HepG2 (cell line): ENCODE results near the gene SERAC1. TPM values are rescaled to one million over a fixed set of nuclear protein-coding genes. Genes with fewer than 3 reads are reported as not detected.
"Not testable (repeated sequence)": the region's sequence is repeated elsewhere in the genome, so short reads cannot be mapped to it uniquely, and the experiment has no call there.

Source experiments
- ATF7-NPFF ChIP-seq: sonication (generic); formaldehyde crosslinking; IDR thresholded peaks from 2 replicates; pipeline ENCODE4 v1.8.1; 2023; ENCODE audit warnings: mild to moderate bottlenecking, low read depth, missing genetic modification reagents, moderate library complexity
- CCDC6 ChIP-seq: sonication (generic); formaldehyde crosslinking; IDR thresholded peaks from 2 replicates; pipeline ENCODE4 v1.8.1; 2022; ENCODE audit warnings: mild to moderate bottlenecking, missing genetic modification reagents, moderate library complexity
- FOSL2 ChIP-seq: sonication (generic); formaldehyde crosslinking; IDR thresholded peaks from 2 replicates; pipeline ENCODE4 v1.4.0; 2020; ENCODE audit warnings: missing genetic modification reagents
- HMG20B ChIP-seq: conservative IDR thresholded peaks from 2 replicates; pipeline ENCODE4 v1.6.1; 2016; ENCODE audit warnings: missing genetic modification reagents, missing compliant biosample characterization
- KAT7 ChIP-seq: IDR thresholded peaks from 2 replicates; pipeline ENCODE4 v1.6.1; 2018; ENCODE audit warnings: borderline replicate concordance, missing compliant biosample characterization
- KAT8 ChIP-seq: IDR thresholded peaks from 2 replicates; pipeline ENCODE4 v1.6.1; 2016; ENCODE audit warnings: missing genetic modification reagents, missing compliant biosample characterization
- NFKBIZ ChIP-seq: IDR thresholded peaks from 2 replicates; pipeline ENCODE4 v1.6.1; 2018; ENCODE audit warnings: missing genetic modification reagents, missing compliant biosample characterization
- POLR2G ChIP-seq: fragments of 200-400 bp; formaldehyde crosslinking; IDR thresholded peaks from 2 replicates; pipeline ENCODE4 v1.6.1; 2018; ENCODE audit warnings: mild to moderate bottlenecking, low read depth, low read length, moderate library complexity
- SKI ChIP-seq: fragments of 450-650 bp; IDR thresholded peaks from one replicate; pipeline ENCODE4 v1.6.1; 2018; ENCODE audit warnings: mild to moderate bottlenecking; ENCODE audit not compliant: partially characterized antibody
- SP4 ChIP-seq: sonication (generic); formaldehyde crosslinking; IDR thresholded peaks from 2 replicates; pipeline ENCODE4 v1.8.1; 2023; ENCODE audit warnings: mild to moderate bottlenecking, missing genetic modification reagents
- ZBTB7B ChIP-seq: sonication (generic); formaldehyde crosslinking; IDR thresholded peaks from 2 replicates; pipeline ENCODE4 v1.4.0; 2020; ENCODE audit warnings: missing genetic modification reagents
- ZNF30 ChIP-seq: sonication (generic); formaldehyde crosslinking; IDR thresholded peaks from 2 replicates; pipeline ENCODE4 v1.5.0; 2020; ENCODE audit warnings: mild to moderate bottlenecking, missing genetic modification reagents
- ZNF431 ChIP-seq: sonication (generic); formaldehyde crosslinking; IDR thresholded peaks from 2 replicates; pipeline ENCODE4 v1.9.0; 2022; ENCODE audit warnings: missing genetic modification reagents, low read depth, mild to moderate bottlenecking, borderline replicate concordance
- ZNF558 ChIP-seq: sonication (generic); formaldehyde crosslinking; IDR thresholded peaks from 2 replicates; pipeline ENCODE4 v1.9.0; 2022; ENCODE audit warnings: mild to moderate bottlenecking, missing genetic modification reagents, borderline replicate concordance
- polyA plus RNA-seq, 8 experiments: library from polyadenylated mRNA; depleted of rRNA in 3 of 8; stranded (reverse) in 7 of 8; unstranded in 1 of 8; fragments of >200 nt; fragmentation: Illumina TruSeq in 4 of 8; extraction: Trizol in 4 of 8; gene quantifications; 2 replicates each; pipeline versions ENCODE4 v1.2.1 to v1.2.3, GENCODE V29; 2011 to 2016; ENCODE audit warnings: low read depth in 4 of 8, missing spikeins in 1 of 8, mixed read lengths in 1 of 8; ENCODE audit not compliant: insufficient read depth in 1 of 8
- total RNA-seq, 5 experiments: library from RNA; depleted of rRNA; stranded (reverse); fragments of >200 nt; fragmentation: Illumina TruSeq; extraction: Trizol; gene quantifications; 2 replicates each; pipeline ENCODE4 v1.2.3, GENCODE V29; 2016; ENCODE audit warnings: low read depth in 1 of 5
- TF ChIP-seq, protein P1 (sequence below): sonication (generic); formaldehyde crosslinking; IDR thresholded peaks from 2 replicates; pipeline ENCODE4 v1.4.0; 2020; ENCODE audit warnings: low read depth, missing genetic modification reagents
- TF ChIP-seq, protein P2 (sequence below), 2 experiments: sonication (generic) in 1 of 2; formaldehyde crosslinking in 1 of 2; IDR thresholded peaks; 2 replicates each; pipeline versions ENCODE4 v1.6.1 to v1.9.0; 2014 to 2022; ENCODE audit warnings: antibody characterized with exemption in 1 of 2, borderline replicate concordance in 1 of 2, inconsistent platforms in 1 of 2, low read depth in 1 of 2, missing genetic modification reagents in 1 of 2

The SERAC1 gene
- total and polyA plus RNA-seq, 2 of the 13 experiments (the other 11 are each of a cell fraction or from before 2014, with no cell fraction given), result 4.5 to 8.1 TPM

DNA sequence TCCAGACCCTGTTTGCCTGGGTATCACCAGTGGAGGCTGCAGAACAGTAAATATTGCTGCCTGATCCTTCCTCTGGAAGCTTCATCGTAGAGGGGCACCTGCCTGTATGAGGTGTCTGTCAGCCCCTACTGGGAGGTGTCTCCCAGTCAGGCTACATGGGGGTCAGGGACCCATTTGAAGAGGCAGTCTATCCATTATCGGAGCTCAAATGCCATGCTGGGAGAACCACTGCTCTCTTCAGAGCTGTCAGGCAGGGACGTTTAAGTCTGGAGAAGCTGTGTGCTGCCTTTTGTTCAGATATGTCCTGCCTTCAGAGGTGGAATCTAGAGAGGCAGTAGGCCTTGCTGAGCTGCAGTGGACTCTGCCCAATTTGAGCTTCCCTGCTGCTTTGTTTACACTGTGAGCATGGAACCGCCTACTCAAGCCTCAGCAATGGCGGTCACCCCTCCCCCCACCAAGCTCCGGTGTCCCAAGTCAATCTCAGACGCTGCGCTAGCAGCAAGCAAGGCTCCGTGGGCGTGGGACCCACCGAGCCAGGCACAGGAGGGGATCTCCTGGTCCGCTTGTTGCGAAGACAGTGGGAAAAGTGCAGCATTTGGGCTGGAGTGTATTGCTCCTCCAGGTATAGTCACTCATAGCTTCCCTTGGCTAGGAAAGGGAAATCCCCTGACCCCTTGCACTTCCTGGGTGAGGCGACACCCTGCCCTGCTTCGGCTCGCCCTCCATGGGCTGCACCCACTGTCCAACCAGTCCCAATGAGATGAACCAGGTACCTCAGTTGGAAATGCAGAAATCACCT is 15.3 kb upstream of the SERAC1 start (continued):
- peak; percentile 57 for TF ChIP-seq SKI
- peak; percentile 67 for TF ChIP-seq ZNF431 (CRISPR knock-in tag)
- TF ChIP-seq KAT8, result peak; percentile 90
- TF ChIP-seq ZBTB7B (CRISPR knock-in tag), result peak; percentile 66; the same call in 1 of the 2 replicates
- TF ChIP-seq ZNF558 (CRISPR knock-in tag), result peak; percentile 88; the same call in 1 of the 2 replicates
- peak; percentile 76 for TF ChIP-seq FOSL2 (CRISPR knock-in tag)
- peak; percentile 71 for TF ChIP-seq CCDC6 (CRISPR knock-in tag)
- peak; percentile 89 for TF ChIP-seq SP4 (CRISPR knock-in tag)
- TF ChIP-seq NFKBIZ (CRISPR knock-in tag), result peak; percentile 56; the same call in 1 of the 2 replicates
- peak; percentile 52; the same call in 1 of the 2 replicates for TF ChIP-seq HMG20B
- peak; percentile 21; the same call in 1 of the 2 replicates for TF ChIP-seq ZNF30 (CRISPR knock-in tag)
- peak; percentile 92; the same call in 1 of the 2 replicates for TF ChIP-seq KAT7 (CRISPR knock-in tag)
- peak; percentile 78 for TF ChIP-seq ATF7-NPFF (CRISPR knock-in tag)
- TF ChIP-seq, protein P1, sequence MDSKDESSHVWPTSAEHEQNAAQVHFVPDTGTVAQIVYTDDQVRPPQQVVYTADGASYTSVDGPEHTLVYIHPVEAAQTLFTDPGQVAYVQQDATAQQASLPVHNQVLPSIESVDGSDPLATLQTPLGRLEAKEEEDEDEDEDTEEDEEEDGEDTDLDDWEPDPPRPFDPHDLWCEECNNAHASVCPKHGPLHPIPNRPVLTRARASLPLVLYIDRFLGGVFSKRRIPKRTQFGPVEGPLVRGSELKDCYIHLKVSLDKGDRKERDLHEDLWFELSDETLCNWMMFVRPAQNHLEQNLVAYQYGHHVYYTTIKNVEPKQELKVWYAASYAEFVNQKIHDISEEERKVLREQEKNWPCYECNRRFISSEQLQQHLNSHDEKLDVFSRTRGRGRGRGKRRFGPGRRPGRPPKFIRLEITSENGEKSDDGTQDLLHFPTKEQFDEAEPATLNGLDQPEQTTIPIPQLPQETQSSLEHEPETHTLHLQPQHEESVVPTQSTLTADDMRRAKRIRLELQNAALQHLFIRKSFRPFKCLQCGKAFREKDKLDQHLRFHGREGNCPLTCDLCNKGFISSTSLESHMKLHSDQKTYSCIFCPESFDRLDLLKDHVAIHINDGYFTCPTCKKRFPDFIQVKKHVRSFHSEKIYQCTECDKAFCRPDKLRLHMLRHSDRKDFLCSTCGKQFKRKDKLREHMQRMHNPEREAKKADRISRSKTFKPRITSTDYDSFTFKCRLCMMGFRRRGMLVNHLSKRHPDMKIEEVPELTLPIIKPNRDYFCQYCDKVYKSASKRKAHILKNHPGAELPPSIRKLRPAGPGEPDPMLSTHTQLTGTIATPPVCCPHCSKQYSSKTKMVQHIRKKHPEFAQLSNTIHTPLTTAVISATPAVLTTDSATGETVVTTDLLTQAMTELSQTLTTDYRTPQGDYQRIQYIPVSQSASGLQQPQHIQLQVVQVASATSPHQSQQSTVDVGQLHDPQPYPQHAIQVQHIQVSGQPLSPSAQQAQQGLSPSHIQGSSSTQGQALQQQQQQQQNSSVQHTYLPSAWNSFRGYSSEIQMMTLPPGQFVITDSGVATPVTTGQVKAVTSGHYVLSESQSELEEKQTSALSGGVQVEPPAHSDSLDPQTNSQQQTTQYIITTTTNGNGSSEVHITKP (CRISPR knock-in tag), result peak; percentile 67; the same call in 1 of the 2 replicates
- TF ChIP-seq, protein P2, sequence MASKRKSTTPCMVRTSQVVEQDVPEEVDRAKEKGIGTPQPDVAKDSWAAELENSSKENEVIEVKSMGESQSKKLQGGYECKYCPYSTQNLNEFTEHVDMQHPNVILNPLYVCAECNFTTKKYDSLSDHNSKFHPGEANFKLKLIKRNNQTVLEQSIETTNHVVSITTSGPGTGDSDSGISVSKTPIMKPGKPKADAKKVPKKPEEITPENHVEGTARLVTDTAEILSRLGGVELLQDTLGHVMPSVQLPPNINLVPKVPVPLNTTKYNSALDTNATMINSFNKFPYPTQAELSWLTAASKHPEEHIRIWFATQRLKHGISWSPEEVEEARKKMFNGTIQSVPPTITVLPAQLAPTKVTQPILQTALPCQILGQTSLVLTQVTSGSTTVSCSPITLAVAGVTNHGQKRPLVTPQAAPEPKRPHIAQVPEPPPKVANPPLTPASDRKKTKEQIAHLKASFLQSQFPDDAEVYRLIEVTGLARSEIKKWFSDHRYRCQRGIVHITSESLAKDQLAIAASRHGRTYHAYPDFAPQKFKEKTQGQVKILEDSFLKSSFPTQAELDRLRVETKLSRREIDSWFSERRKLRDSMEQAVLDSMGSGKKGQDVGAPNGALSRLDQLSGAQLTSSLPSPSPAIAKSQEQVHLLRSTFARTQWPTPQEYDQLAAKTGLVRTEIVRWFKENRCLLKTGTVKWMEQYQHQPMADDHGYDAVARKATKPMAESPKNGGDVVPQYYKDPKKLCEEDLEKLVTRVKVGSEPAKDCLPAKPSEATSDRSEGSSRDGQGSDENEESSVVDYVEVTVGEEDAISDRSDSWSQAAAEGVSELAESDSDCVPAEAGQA (IDR thresholded peaks at IDR 0.05; ENCODE audit: low read depth), result peak; percentile 83
- TF ChIP-seq, protein P2 (CRISPR knock-in tag; IDR thresholded peaks at IDR 0.05; ENCODE audit: borderline replicate concordance), result not testable (repeated sequence)
- TF ChIP-seq POLR2G, result peak; percentile 68
